Activated T-helper 17 cell treated with anti-CD3 and anti-CD28 coated beads, Interleukin-2, amount 50 U/mL, for 72 hours (primary cell): ENCODE results near the gene SPRN. TPM values are rescaled to one million over a fixed set of nuclear protein-coding genes. Genes with fewer than 3 reads are reported as not detected.

ENCODE experiments used
- ATAC-seq: fragments of 150-1000 bp; cut with Tn5 transposase; replicated peaks from 2 replicates; pipeline ENCODE4 v1.10.0; 2021; ENCODE audit warnings: mild to moderate bottlenecking, moderate library complexity
- H3K27ac Mint-ChIP-seq: one replicate; pipeline ENCODE4 v1.8.0; 2022; ENCODE audit warnings: mixed read lengths
- H3K27me3 Mint-ChIP-seq: one replicate; pipeline ENCODE4 v1.8.0; 2022; ENCODE audit warnings: mixed read lengths
- H3K36me3 Mint-ChIP-seq: one replicate; pipeline ENCODE4 v1.8.0; 2022; ENCODE audit warnings: low read depth, mild to moderate bottlenecking, mixed read lengths
- H3K4me1 Mint-ChIP-seq: one replicate; pipeline ENCODE4 v1.8.0; 2022; ENCODE audit warnings: mixed read lengths
- H3K4me3 Mint-ChIP-seq: one replicate; pipeline ENCODE4 v1.8.0; 2022; ENCODE audit warnings: mild to moderate bottlenecking, mixed read lengths
- H3K9me3 Mint-ChIP-seq: one replicate; pipeline ENCODE4 v1.8.0; 2022; ENCODE audit warnings: mixed read lengths
- total RNA-seq, 2 donors: library from RNA; stranded (reverse); gene quantifications; one replicate each; pipeline ENCODE4 v1.2.3, GENCODE V29; 2022

SPRN gene
- total RNA-seq, 2 donors from 2014 or later, result not detected

GRCh38 chr10:133460208-133460769 lies 35.9 kb upstream of the SPRN start:
- H3K36me3 Mint-ChIP-seq, result peaks cover 15% of the 10 kb centered on the region
- no peaks in the 10 kb centered on the region for H3K27me3 Mint-ChIP-seq
- no peak overlapping the region for H3K27ac Mint-ChIP-seq
- ATAC-seq, result no peak
- H3K4me1 Mint-ChIP-seq, result peaks cover 6% of the 10 kb centered on the region
- no peaks in the 10 kb centered on the region for H3K9me3 Mint-ChIP-seq
- no peak overlapping the region for H3K4me3 Mint-ChIP-seq

- no peak for ATAC-seq
- Mint-ChIP-seq H3K36me3 (peaks cover 15% of the 10 kb centered on the region), H3K27ac (no peak overlapping the region), H3K4me3 (no peak overlapping the region), H3K4me1 (peaks cover 8% of the 10 kb centered on the region), H3K27me3 (no peaks in the 10 kb centered on the region), H3K9me3 (no peaks in the 10 kb centered on the region)
These were observed 35.2 kb upstream of the SPRN start for GRCh38 chr10:133459454-133460207.

GRCh38 chr10:133458710-133459453 lies 34.5 kb upstream of the SPRN start:
- no peak overlapping the region for H3K27ac Mint-ChIP-seq
- H3K36me3 Mint-ChIP-seq, result peaks cover 15% of the 10 kb centered on the region
- no peak for ATAC-seq
- H3K27me3 Mint-ChIP-seq, result no peaks in the 10 kb centered on the region
- H3K9me3 Mint-ChIP-seq, result no peaks in the 10 kb centered on the region
- no peak overlapping the region for H3K4me3 Mint-ChIP-seq
- peaks cover 8% of the 10 kb centered on the region for H3K4me1 Mint-ChIP-seq

GRCh38 chr10:133458021-133458709 lies 33.7 kb upstream of the SPRN start:
- H3K4me3 Mint-ChIP-seq, result no peak overlapping the region
- H3K4me1 Mint-ChIP-seq, result peaks cover 11% of the 10 kb centered on the region
- ATAC-seq, result no peak
- H3K9me3 Mint-ChIP-seq, result no peaks in the 10 kb centered on the region
- peaks cover 10% of the 10 kb centered on the region for H3K36me3 Mint-ChIP-seq
- H3K27ac Mint-ChIP-seq, result no peak overlapping the region
- no peaks in the 10 kb centered on the region for H3K27me3 Mint-ChIP-seq

- no peaks in the 10 kb centered on the region for H3K9me3 Mint-ChIP-seq
These were observed 32.8 kb upstream of the SPRN start for GRCh38 chr10:133457100-133457841.

GRCh38 chr10:133456041-133456951 lies 31.9 kb upstream of the SPRN start:
- peaks cover 9% of the 10 kb centered on the region for H3K36me3 Mint-ChIP-seq
- no peaks in the 10 kb centered on the region for H3K9me3 Mint-ChIP-seq

More at GRCh38 chr10:133457100-133457841, 32.8 kb upstream of the SPRN start:
- Mint-ChIP-seq H3K4me1 (peaks cover 14% of the 10 kb centered on the region), H3K27ac (no peak overlapping the region), H3K27me3 (no peaks in the 10 kb centered on the region), H3K36me3 (peaks cover 9% of the 10 kb centered on the region), H3K4me3 (no peak overlapping the region)
- ATAC-seq, result no peak

GRCh38 chr10:133455611-133456031 lies 31.2 kb upstream of the SPRN start:
- H3K4me1 Mint-ChIP-seq, result peaks cover 14% of the 10 kb centered on the region
- no peaks in the 10 kb centered on the region for H3K27me3 Mint-ChIP-seq
- no peaks in the 10 kb centered on the region for H3K9me3 Mint-ChIP-seq
- ATAC-seq, result no peak
- H3K4me3 Mint-ChIP-seq, result peak overlapping the region; percentile 70
- peak overlapping the region; percentile 56 for H3K27ac Mint-ChIP-seq
- peaks cover 6% of the 10 kb centered on the region for H3K36me3 Mint-ChIP-seq

More at GRCh38 chr10:133456041-133456951, 31.9 kb upstream of the SPRN start:
- no peak for ATAC-seq
- peak overlapping the region; percentile 56 for H3K27ac Mint-ChIP-seq
- no peaks in the 10 kb centered on the region for H3K27me3 Mint-ChIP-seq
- peak overlapping the region; percentile 70 for H3K4me3 Mint-ChIP-seq
- peaks cover 14% of the 10 kb centered on the region for H3K4me1 Mint-ChIP-seq

GRCh38 chr10:133455196-133455595 lies 30.8 kb upstream of the SPRN start:
- no peaks in the 10 kb centered on the region for H3K27me3 Mint-ChIP-seq
- H3K4me3 Mint-ChIP-seq, result peak overlapping the region; percentile 70
- peak overlapping the region; percentile 56 for H3K27ac Mint-ChIP-seq
- peaks cover 14% of the 10 kb centered on the region for H3K4me1 Mint-ChIP-seq
- peaks cover 2% of the 10 kb centered on the region for H3K36me3 Mint-ChIP-seq
- H3K9me3 Mint-ChIP-seq, result no peaks in the 10 kb centered on the region
- no peak for ATAC-seq

GRCh38 chr10:133454204-133454893 lies 29.9 kb upstream of the SPRN start:
- ATAC-seq, result no peak
- Mint-ChIP-seq H3K27me3 (no peaks in the 10 kb centered on the region), H3K4me1 (peaks cover 16% of the 10 kb centered on the region), H3K9me3 (peaks cover 3% of the 10 kb centered on the region), H3K4me3 (peak overlapping the region; percentile 70), H3K27ac (no peak overlapping the region), H3K36me3 (no peaks in the 10 kb centered on the region)

- H3K9me3 Mint-ChIP-seq, result peaks cover 7% of the 10 kb centered on the region
- no peaks in the 10 kb centered on the region for H3K36me3 Mint-ChIP-seq
- no peak within 1 kb of the TSS for H3K27ac Mint-ChIP-seq
- ATAC-seq, result peak; percentile 97
- peaks cover 19% of the 10 kb centered on the region for H3K4me1 Mint-ChIP-seq
- peak within 1 kb of the TSS; percentile 70 for H3K4me3 Mint-ChIP-seq
- H3K27me3 Mint-ChIP-seq, result no peaks in the 10 kb centered on the region
These were observed 29.2 kb upstream of the SPRN start, which contains the start of gene SCART1 for GRCh38 chr10:133453516-133454203. Gene SCART1 (plus strand): TSS chr10:133453945. CDS start chr10:133453998, 53 bp downstream.

GRCh38 chr10:133452453-133452852 lies 28.0 kb upstream of the SPRN start:
- Mint-ChIP-seq H3K4me1 (peaks cover 19% of the 10 kb centered on the region), H3K36me3 (no peaks in the 10 kb centered on the region), H3K27ac (no peak overlapping the region), H3K9me3 (peaks cover 13% of the 10 kb centered on the region), H3K27me3 (no peaks in the 10 kb centered on the region), H3K4me3 (no peak overlapping the region)
- no peak for ATAC-seq

GRCh38 chr10:133451346-133451745 lies 26.9 kb upstream of the SPRN start:
- ATAC-seq, result no peak
- peaks cover 6% of the 10 kb centered on the region for H3K36me3 Mint-ChIP-seq
- H3K4me3 Mint-ChIP-seq, result no peak overlapping the region
- no peak overlapping the region for H3K27ac Mint-ChIP-seq
- H3K9me3 Mint-ChIP-seq, result peaks cover 20% of the 10 kb centered on the region
- H3K4me1 Mint-ChIP-seq, result peaks cover 24% of the 10 kb centered on the region
- H3K27me3 Mint-ChIP-seq, result no peaks in the 10 kb centered on the region
